HL-60 (cell line): Measurements from ENCODE around the gene ALDH1A2.

Experiments used
- DNase-seq, 2 experiments: peaks; one replicate each; pipeline ENCODE4 v3.0.0-alpha.2; 2010 to 2020; ENCODE audit warnings: low read depth in 1 of 2, low spot score in 1 of 2
- H3K27ac ChIP-seq: fragments of 250-450 bp; sonication (Bioruptor Pico); replicated peaks from 2 replicates; pipeline ENCODE4 v1.5.1; 2020; ENCODE audit warnings: mild to moderate bottlenecking, moderate library complexity
- H3K27me3 ChIP-seq: fragments of 250-450 bp; sonication (Bioruptor Pico); 2 replicates; pipeline ENCODE4 v1.5.1; 2021; ENCODE audit warnings: mild to moderate bottlenecking, moderate library complexity; ENCODE audit not compliant: insufficient read depth, poor library complexity, severe bottlenecking
- H3K4me3 ChIP-seq: replicated peaks from 2 replicates; pipeline ENCODE4 v1.5.1; 2011; ENCODE audit warnings: mild to moderate bottlenecking, control low read depth, low read length; ENCODE audit not compliant: insufficient read depth
- CTCF ChIP-seq: IDR thresholded peaks from one replicate; pipeline ENCODE4 v1.5.1; 2011; ENCODE audit warnings: low read length, control low read depth, inconsistent platforms; ENCODE audit not compliant: insufficient read depth
- GABPA ChIP-seq: IDR thresholded peaks from 2 replicates; pipeline ENCODE4 v1.6.1; 2012; ENCODE audit warnings: low read depth
- POLR2AphosphoS5 ChIP-seq: IDR thresholded peaks from 2 replicates; pipeline ENCODE4 v1.6.1; 2012; ENCODE audit warnings: low read depth
- REST ChIP-seq: IDR thresholded peaks from 2 replicates; pipeline ENCODE4 v1.6.1; 2012; ENCODE audit warnings: low read depth; ENCODE audit not compliant: insufficient replicate concordance
- SPI1 ChIP-seq: IDR thresholded peaks from 2 replicates; pipeline ENCODE4 v1.6.1; 2012; ENCODE audit warnings: low read depth, mild to moderate bottlenecking, borderline replicate concordance

Gene ALDH1A2

GRCh38 chr15:58108117-58108516 is 42.6 kb upstream of the ALDH1A2 start:
- TF ChIP-seq SPI1: no peak
- TF ChIP-seq REST: no peak
- no peak for TF ChIP-seq CTCF
- DNase-seq: no peak
- Histone ChIP-seq H3K4me3 (no peak overlapping the region), H3K27ac (no peak overlapping the region), H3K27me3 (no peaks in the 10 kb centered on the region)

GRCh38 chr15:58103482-58103881 is 38.0 kb upstream of the ALDH1A2 start:
- no peaks in the 10 kb centered on the region for H3K27me3 ChIP-seq
- H3K27ac ChIP-seq: no peak overlapping the region
- H3K4me3 ChIP-seq: no peak overlapping the region
- DNase-seq: no peak
- TF ChIP-seq GABPA: no peak
- TF ChIP-seq CTCF: no peak
- no peak for TF ChIP-seq POLR2AphosphoS5
- TF ChIP-seq SPI1: no peak
- TF ChIP-seq REST: no peak

GRCh38 chr15:58096529-58097084 is 31.1 kb upstream of the ALDH1A2 start:
- H3K27ac ChIP-seq: no peak overlapping the region
- no peak overlapping the region for H3K4me3 ChIP-seq
- no peak for TF ChIP-seq REST
- TF ChIP-seq GABPA: no peak
- TF ChIP-seq SPI1: no peak
- no peak for TF ChIP-seq POLR2AphosphoS5
- TF ChIP-seq CTCF: no peak
- no peak for DNase-seq
- no peaks in the 10 kb centered on the region for H3K27me3 ChIP-seq
